ENCODE data around the gene ANKRD62.

The ANKRD62 gene

GRCh38 chr18:12088731-12089375, 4.8 kb upstream of the ANKRD62 start:
- no peak overlapping the region for H3K9ac ChIP-seq (ENCODE audit: low read depth, low read length)
- no peak overlapping the region for H3K4me2 ChIP-seq (ENCODE audit: insufficient read depth, low read length)
- peaks cover 2% of the 10 kb centered on the region; the same call in 1 of the 2 replicates for H4K20me1 ChIP-seq (ENCODE audit: insufficient read depth, low read length)
- H3K4me3 ChIP-seq (ENCODE audit: low read depth in 1 of 2, low read length in 2 of 2) = no peak overlapping the region
- H3K4me1 ChIP-seq (ENCODE audit: insufficient read depth, low read length) = no peaks in the 10 kb centered on the region
- ATAC-seq (ENCODE audit: insufficient read depth, low read depth) (no peak), DNase-seq (no peak)
- H3K27ac ChIP-seq (ENCODE audit: low read length) = no peak overlapping the region
- no peaks in the 10 kb centered on the region for H3K27me3 ChIP-seq (ENCODE audit: insufficient read depth, low read length, poor library complexity)
- H3K79me2 ChIP-seq (ENCODE audit: insufficient read depth, low read length) = no peaks in the 10 kb centered on the region
- H3K9me3 ChIP-seq (ENCODE audit: insufficient read depth, low read length, severe bottlenecking) = no peaks in the 10 kb centered on the region
- H3K36me3 ChIP-seq (ENCODE audit: insufficient read depth, low read length) = no peaks in the 10 kb centered on the region
- H2AFZ ChIP-seq (ENCODE audit: low read depth, low read length) = no peak overlapping the region
- TF ChIP-seq CTCF (IDR thresholded peaks at IDR 0.05; ENCODE audit: borderline replicate concordance, extremely low read depth, low read length, poor library complexity, severe bottlenecking) = no peak
- TF ChIP-seq EZH2 (IDR thresholded peaks at IDR 0.05; ENCODE audit: borderline replicate concordance, low read depth, low read length, severe bottlenecking) = no peak

- Histone ChIP-seq H3K9ac (ENCODE audit: low read depth, low read length) (no peak overlapping the region), H3K27me3 (ENCODE audit: insufficient read depth, low read length, poor library complexity) (peaks cover 4% of the 10 kb centered on the region), H2AFZ (ENCODE audit: low read depth, low read length) (no peak overlapping the region), H4K20me1 (ENCODE audit: insufficient read depth, low read length) (peaks cover 2% of the 10 kb centered on the region; the same call in 1 of the 2 replicates), H3K4me3 (ENCODE audit: low read depth in 1 of 2, low read length in 2 of 2) (no peak overlapping the region), H3K9me3 (ENCODE audit: insufficient read depth, low read length, severe bottlenecking) (no peaks in the 10 kb centered on the region), H3K4me1 (ENCODE audit: insufficient read depth, low read length) (no peaks in the 10 kb centered on the region), H3K36me3 (ENCODE audit: insufficient read depth, low read length) (no peaks in the 10 kb centered on the region), H3K27ac (ENCODE audit: low read length) (no peak overlapping the region), H3K79me2 (ENCODE audit: insufficient read depth, low read length) (no peaks in the 10 kb centered on the region), H3K4me2 (ENCODE audit: insufficient read depth, low read length) (no peak overlapping the region)
- DNase-seq (no peak), ATAC-seq (ENCODE audit: insufficient read depth, low read depth) (no peak)
- TF ChIP-seq CTCF (IDR thresholded peaks at IDR 0.05; ENCODE audit: borderline replicate concordance, extremely low read depth, low read length, poor library complexity, severe bottlenecking) (no peak), EZH2 (IDR thresholded peaks at IDR 0.05; ENCODE audit: borderline replicate concordance, low read depth, low read length, severe bottlenecking) (no peak)
These were observed 2.0 kb upstream of the ANKRD62 start for GRCh38 chr18:12091538-12092141.

- Histone ChIP-seq H3K27ac (ENCODE audit: low read length) (no peak overlapping the region), H2AFZ (ENCODE audit: low read depth, low read length) (no peak overlapping the region), H3K27me3 (ENCODE audit: insufficient read depth, low read length, poor library complexity) (peaks cover 4% of the 10 kb centered on the region), H3K4me1 (ENCODE audit: insufficient read depth, low read length) (no peaks in the 10 kb centered on the region), H3K4me2 (ENCODE audit: insufficient read depth, low read length) (no peak overlapping the region), H3K9me3 (ENCODE audit: insufficient read depth, low read length, severe bottlenecking) (no peaks in the 10 kb centered on the region), H4K20me1 (ENCODE audit: insufficient read depth, low read length) (peaks cover 2% of the 10 kb centered on the region; the same call in 1 of the 2 replicates), H3K9ac (ENCODE audit: low read depth, low read length) (no peak overlapping the region), H3K4me3 (ENCODE audit: low read depth in 1 of 2, low read length in 2 of 2) (no peak overlapping the region), H3K36me3 (ENCODE audit: insufficient read depth, low read length) (no peaks in the 10 kb centered on the region), H3K79me2 (ENCODE audit: insufficient read depth, low read length) (no peaks in the 10 kb centered on the region)
- TF ChIP-seq CTCF (IDR thresholded peaks at IDR 0.05; ENCODE audit: borderline replicate concordance, extremely low read depth, low read length, poor library complexity, severe bottlenecking) (peak; percentile 42), EZH2 (IDR thresholded peaks at IDR 0.05; ENCODE audit: borderline replicate concordance, low read depth, low read length, severe bottlenecking) (no peak)
- DNase-seq (no peak), ATAC-seq (ENCODE audit: insufficient read depth, low read depth) (peak; percentile 40; the same call in 1 of the 3 replicates)
These were observed 1.0 kb upstream of the ANKRD62 start for GRCh38 chr18:12092398-12093229.

All from DND-41 (cell line).